NCI-H1436 (cell line): ENCODE measurements around the gene TMEM59L.
"Not testable (repeated sequence)": the region's sequence is repeated elsewhere in the genome, so short reads cannot be mapped to it uniquely, and the experiment has no call there.

Experiments used
- DNase-seq: peaks from one replicate; lab custom pipeline; 2025; lab: John Stamatoyannopoulos, UW

TMEM59L gene

DNA sequence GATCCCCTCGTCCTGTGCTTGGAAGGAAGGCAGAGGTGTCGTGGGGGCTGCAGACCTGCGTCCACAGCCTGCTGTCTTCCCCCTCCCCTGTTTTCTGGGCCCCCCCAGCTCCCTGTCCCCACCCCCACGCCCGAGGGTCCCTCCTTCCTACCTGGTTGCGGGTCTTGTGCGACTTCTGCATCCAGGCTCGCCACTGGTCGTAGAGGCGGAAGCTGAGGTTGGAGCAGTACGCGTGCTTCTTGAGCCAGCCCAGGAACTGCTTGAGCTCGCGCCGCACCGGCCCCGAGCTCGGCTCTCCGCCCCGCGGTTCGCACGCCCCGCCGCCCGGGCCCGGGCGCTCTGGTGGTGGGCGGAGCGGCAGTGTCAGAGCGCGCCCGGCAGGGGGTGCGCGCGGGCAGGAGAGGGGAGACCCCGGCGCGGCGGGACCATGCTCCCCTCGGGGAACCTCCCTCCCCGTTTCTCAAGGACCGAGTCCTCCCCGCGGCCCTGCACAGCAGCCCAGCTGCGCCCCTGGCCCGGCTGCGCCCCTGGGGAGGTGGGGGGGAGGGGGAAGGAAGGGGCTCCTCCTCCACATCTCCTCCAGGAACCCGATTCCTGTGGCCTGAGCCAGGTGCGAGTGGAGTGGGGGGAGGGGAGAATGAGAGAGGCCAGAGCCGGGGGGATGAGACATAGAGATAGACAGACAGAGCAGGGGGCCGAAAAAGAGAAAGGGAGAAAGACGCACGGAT lies 18.4 kb upstream of the TMEM59L start:
- DNase-seq, result peak; percentile 70

GRCh38 chr19:18594824-18595373 lies 17.8 kb upstream of the TMEM59L start:
- no peak for DNase-seq

DNA sequence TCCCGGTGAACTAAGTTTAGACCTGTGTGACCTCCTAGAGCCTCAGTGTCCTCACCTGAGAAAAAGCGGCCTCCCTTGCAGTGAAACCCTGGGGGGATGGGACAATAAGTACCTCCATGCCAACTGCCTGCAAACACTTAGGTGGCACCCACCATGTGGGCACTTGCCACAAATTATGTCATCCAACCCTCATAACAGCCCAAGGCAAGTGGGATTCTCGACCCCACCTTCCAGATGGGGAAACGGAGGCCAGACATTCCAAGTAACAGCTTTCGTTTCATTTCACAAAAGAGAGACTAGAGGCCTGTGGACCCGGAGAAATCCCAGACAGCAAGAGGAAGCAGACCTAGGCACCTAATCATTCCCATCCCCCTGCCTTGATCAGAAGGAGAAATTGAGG lies 17.2 kb upstream of the TMEM59L start:
- DNase-seq, result no peak

GRCh38 chr19:18596752-18597157 lies 15.9 kb upstream of the TMEM59L start:
- no peak for DNase-seq

DNA sequence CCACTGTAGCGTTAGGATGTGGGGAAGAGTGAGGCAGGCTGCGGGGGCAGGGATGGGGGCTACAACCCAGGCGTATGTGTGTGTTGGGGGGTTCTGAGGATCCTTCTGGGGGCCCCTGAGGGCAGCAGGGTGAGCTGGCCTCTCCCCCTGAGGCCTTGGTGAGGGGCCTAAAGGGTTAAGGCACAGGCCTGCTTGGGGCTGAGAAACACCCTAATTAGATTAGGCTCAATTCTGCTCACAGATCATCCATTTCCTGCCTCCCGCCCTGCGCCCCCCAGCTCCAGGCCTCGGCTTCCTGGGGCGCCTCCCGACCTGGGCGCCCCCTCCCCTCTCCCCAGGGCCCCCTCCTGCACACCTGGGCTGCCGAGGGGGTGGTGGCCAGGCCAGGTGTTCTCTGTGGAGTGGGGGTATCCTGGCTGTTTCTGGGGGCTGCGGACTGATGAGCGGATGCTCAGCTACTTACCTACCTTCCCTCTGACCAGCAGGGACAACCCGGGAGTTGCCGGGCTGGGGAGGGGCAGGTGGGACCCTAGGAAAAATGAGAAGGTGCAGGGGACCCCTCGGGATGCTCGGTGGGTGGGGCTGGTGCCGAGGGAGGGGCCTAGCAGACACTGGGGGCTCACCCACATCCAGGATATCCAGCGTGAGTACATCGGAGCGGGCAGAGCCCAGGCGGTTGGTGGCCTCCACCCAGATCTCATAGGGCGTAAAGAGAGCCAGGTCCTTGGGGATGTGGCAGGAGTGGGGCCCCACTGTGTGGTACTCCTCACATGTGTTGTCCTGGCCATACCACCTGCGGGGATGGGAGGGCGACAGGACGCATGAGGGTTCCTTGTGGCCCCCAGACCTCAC lies 14.6 kb upstream of the TMEM59L start:
- no peak for DNase-seq

DNA sequence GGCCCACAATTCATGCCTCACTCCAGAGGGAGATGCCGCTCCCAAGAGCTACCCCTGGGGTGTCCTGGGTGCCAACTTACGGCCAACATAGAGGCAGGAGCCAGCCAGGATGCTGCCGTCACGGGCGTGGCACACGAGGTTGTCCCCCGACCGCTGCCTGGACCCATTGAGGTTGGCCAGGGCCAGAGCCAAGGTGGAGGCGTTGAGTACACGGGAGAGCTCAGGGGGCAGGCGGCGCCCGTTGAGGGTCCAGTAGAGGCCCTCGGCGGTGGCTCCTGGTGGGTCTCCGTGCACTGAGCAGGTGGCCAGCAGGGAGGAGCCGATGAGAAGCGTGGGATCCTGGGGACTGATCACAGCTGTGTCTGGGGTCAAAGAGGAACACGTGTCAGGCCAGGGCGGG lies 13.2 kb upstream of the TMEM59L start:
- no peak for DNase-seq

DNA sequence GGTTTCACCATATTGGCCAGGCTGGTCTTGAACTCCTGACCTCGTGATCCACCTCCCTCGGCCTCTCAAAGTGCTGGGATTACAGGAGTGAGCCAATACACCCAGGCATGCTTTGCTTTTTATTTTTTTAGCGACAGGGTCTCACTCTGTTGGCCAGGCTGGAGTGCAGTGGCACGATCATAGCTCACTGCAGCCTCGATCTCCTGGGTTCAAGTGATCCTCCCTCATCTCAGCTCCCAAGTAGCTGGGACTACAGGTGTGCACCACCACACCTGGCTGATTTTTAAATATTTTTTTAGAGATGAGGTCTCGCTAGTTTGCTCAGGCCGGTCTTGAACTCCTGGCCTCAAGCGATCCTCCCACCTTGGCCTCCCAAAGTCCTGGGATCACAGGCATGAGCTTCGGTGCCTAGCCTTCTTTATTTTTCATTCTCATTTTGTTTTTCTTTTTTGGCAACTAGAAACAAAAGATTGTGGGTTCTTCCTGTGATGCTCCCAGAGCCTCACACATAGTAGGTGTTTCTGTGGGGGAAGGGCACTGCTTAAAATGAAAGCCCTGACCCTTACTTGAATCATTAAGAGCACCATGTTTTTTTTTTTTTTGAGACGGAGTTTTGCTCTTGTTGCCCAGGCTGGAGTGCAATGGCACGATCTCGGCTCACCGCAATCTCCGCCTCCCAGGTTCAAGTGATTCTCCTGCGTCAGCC lies 11.8 kb upstream of the TMEM59L start:
- DNase-seq, result not testable (repeated sequence)

DNA sequence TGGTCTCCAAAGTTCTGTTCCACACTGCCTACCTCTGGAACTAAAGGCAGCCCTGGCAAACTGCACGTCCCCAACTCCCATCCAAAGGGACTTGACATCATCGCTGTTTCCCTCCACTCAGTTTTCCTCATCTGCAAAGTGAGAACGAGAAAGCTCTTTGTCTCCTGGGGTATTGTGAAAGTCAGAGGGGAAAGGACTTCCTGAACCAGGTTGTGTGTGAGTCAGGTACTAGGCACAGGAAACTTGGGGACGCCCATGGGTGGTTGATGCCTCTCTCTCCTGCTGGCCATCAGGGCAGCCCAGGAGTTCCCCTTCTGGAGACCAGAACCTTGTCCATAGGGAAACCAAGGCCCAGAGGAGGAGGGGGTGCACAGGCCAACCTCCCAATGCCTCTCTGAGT lies 10.8 kb upstream of the TMEM59L start:
- no peak for DNase-seq

DNA sequence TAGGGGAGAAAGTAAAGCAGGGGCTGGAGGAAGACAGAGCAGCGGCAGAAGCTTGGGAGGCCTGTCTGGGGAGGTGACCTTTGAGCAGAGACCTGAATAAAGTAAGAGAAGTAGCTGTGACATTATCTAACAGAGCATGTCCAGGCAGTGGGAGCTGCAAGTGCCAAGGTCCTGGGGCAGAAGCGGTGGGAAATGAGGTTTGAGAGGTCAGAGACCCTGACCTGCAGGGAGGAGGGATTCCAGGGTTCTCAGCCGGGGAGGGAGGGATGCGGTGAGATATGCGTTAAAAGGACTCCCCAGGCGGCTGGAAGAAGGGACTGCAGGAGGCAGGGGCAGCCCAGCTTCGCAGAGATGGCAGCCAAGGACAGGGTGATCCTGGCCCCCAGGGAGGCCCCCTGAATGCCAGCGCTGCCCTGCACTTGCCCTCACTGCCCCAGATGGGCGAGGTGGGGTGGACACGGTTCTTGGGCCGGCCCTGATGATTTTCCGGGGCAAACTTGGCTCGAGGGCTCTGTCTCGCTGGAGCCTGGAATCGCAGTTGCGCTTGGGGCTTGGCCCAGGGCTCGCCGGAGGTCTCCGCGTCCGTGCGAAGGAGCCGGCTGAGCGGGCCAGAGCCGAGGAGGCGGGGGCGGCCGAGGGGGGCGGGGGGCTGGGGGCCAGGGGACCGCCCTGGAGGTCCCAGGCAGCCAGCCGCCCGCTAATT lies 9.3 kb upstream of the TMEM59L start:
- DNase-seq, result no peak

GRCh38 chr19:18603958-18604819 lies 8.5 kb upstream of the TMEM59L start:
- DNase-seq, result no peak

GRCh38 chr19:18604820-18605159 lies 7.9 kb upstream of the TMEM59L start:
- no peak for DNase-seq

DNA sequence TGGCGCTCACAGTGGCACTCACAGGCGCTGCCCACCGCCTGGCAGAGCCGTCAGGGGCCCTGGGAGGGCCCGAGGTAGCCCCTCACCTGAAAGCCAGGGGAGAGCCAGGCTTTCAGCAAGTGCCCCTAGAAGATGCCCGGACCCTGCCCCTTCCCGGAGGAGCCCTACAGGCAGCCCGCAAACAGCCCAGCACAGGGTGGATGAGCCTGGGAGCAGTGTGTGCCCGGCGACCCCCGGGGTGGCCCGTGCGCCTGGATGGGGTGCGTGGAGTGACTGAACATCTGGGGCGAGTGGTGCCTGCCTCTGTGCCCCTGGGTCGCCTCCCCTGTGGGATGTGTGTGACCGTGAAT lies 7.5 kb upstream of the TMEM59L start:
- DNase-seq, result no peak

GRCh38 chr19:18605546-18606280 lies 7.0 kb upstream of the TMEM59L start:
- no peak for DNase-seq

DNA sequence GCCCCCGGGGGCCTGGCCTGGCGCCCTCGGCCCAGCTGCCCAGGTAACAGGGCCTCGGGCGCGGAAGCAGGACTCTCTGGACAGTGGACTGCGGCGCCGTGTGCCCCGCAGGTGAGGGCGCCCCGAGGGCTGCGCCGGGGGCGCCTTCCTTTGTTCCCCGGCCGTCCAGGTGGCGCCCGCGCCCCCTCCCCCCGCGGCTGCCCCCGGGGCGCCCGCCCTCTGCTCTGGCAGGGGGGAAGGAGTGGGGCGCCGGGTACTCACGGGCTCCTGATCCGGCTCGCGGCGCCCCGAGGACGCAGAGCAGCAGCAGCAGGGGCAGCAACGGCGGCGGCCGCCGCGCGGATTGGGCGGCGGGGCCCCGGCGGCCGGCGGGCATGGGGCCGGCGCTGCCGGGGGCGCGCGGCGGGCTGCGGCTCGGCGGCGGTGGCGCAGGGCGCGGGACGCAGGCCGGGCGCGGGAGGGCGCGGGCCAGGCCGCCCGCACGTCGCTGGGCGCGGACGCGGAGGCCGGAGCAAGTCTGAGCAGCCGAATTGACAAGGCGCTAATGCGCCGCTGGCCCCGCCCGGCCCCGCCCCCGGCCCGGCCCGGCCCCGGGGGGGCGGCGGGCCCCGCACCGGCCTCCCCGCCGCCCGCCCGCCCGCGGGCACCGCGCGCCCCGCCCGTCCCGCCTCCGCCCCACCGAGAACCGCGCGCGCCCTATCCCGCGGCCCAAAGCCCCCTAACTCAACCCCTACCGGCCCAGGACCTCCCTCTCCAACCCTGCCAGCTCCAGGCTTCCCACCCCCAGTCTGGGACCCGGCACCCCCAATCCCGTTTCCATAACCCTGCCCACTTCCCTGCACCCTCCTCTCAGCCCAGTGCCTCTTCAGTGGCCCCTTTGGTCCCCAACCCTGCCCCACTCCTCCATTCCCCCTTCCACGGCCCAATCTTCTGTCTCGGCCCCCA lies 6.1 kb upstream of the TMEM59L start, which contains the start of gene CRLF1:
Gene CRLF1 (minus strand): TSS at position 519 of the 945 bp plus-strand sequence. CDS start 143 bp downstream, at position 376.
- DNase-seq, result no peak

GRCh38 chr19:18607226-18608101 lies 5.2 kb upstream of the TMEM59L start:
- no peak for DNase-seq

GRCh38 chr19:18608102-18608804 lies 4.4 kb upstream of the TMEM59L start:
- no peak for DNase-seq
